ENCODE measurements around the gene RSAD2. TPM values are rescaled to one million over a fixed set of nuclear protein-coding genes. Genes with fewer than 3 reads are reported as not detected.

The RSAD2 gene
- polyA plus RNA-seq, 2 of the 4 experiments (the other 2 are of a cell fraction): 0.03 to 0.06 TPM

GRCh38 chr2:6934345-6934744 is 56.8 kb downstream of the RSAD2 start:
- Histone ChIP-seq H3K4me2 (no peak overlapping the region), H3K4me3 (no peak overlapping the region), H3K27ac (no peak overlapping the region), H3K4me1 (no peaks in the 10 kb centered on the region), H3K9me3 (no peaks in the 10 kb centered on the region)
- ChIA-PET POLR2A (no interaction called here), CTCF (no interaction called here)
- 39% methylated on average over 1 of the region's 1 CpG for WGBS (ENCODE audit: missing lambda C conversion rate)
- ATAC-seq: no peak
- no peak for TF ChIP-seq RNF2 (IDR thresholded peaks at IDR 0.05; ENCODE audit: borderline replicate concordance, low read depth)
- no peak for TF ChIP-seq CTCF (IDR thresholded peaks at IDR 0.05)
- TF ChIP-seq BCL3 (IDR thresholded peaks at IDR 0.05): no peak
- no peak for TF ChIP-seq FOXS1 (CRISPR knock-in tag; IDR thresholded peaks at IDR 0.05)
- no peak for TF ChIP-seq FOSL2 (IDR thresholded peaks at IDR 0.05)
- TF ChIP-seq FOSL2 (CRISPR knock-in tag; IDR thresholded peaks at IDR 0.05): no peak
- no peak for TF ChIP-seq CHD4 (IDR thresholded peaks at IDR 0.05; ENCODE audit: borderline replicate concordance)
- TF ChIP-seq MAX (IDR thresholded peaks at IDR 0.05): no peak
- no peak for TF ChIP-seq POLR2A (IDR thresholded peaks at IDR 0.05; ENCODE audit: low read length)
- TF ChIP-seq RFX5 (IDR thresholded peaks at IDR 0.05): no peak
- TF ChIP-seq ESRRA (IDR thresholded peaks at IDR 0.05; ENCODE audit: borderline replicate concordance, low read length): no peak
- no peak for TF ChIP-seq HMGXB4 (CRISPR knock-in tag; IDR thresholded peaks at IDR 0.05; ENCODE audit: borderline replicate concordance)
- TF ChIP-seq ZFP36 (IDR thresholded peaks at IDR 0.05; ENCODE audit: borderline replicate concordance, partially characterized antibody): no peak
- no peak for TF ChIP-seq MAFK (IDR thresholded peaks at IDR 0.05; ENCODE audit: partially characterized antibody)
- TF ChIP-seq HOXB13 (CRISPR knock-in tag; IDR thresholded peaks at IDR 0.05; ENCODE audit: low read depth): no peak
- no peak for TF ChIP-seq RARB (CRISPR knock-in tag; IDR thresholded peaks at IDR 0.05)
- TF ChIP-seq MYC (IDR thresholded peaks at IDR 0.05; ENCODE audit: borderline replicate concordance, low read length): no peak
- no peak for TF ChIP-seq E2F6 (IDR thresholded peaks at IDR 0.05; ENCODE audit: borderline replicate concordance, low read depth)
- no peak for FAIRE-seq
- DNase-seq (ENCODE audit: low read depth in 1 of 2, low spot score in 1 of 2): no peak

GRCh38 chr2:6934758-6935651 is 57.4 kb downstream of the RSAD2 start:
- Histone ChIP-seq H3K27ac (no peak overlapping the region), H3K9me3 (no peaks in the 10 kb centered on the region), H3K4me2 (no peak overlapping the region), H3K4me3 (no peak overlapping the region), H3K4me1 (no peaks in the 10 kb centered on the region)
- ATAC-seq (no peak), DNase-seq (ENCODE audit: low read depth in 1 of 2, low spot score in 1 of 2) (no peak), FAIRE-seq (no peak)
- ChIA-PET POLR2A (no interaction called here), CTCF (interaction anchor here (1.1 kb wide), 1 partner anchor 18 kb away, joined by 3 read pairs; no protein-coding TSS in a partner anchor)
- WGBS (ENCODE audit: missing lambda C conversion rate): 82% methylated on average over 11 of the region's 11 CpGs
- TF ChIP-seq HEYL (CRISPR knock-in tag; IDR thresholded peaks at IDR 0.05) (no peak), CHD2 (IDR thresholded peaks at IDR 0.05; ENCODE audit: low read length, partially characterized antibody) (no peak), SREBF2 (IDR thresholded peaks at IDR 0.05) (no peak), EP300 (IDR thresholded peaks at IDR 0.05) (no peak), CBX8 (IDR thresholded peaks at IDR 0.05) (no peak), JUNB (IDR thresholded peaks at IDR 0.05) (no peak), CTCF (IDR thresholded peaks at IDR 0.05) (no peak), TP53 (CRISPR knock-in tag; IDR thresholded peaks at IDR 0.05) (no peak), HOXB5 (CRISPR knock-in tag; IDR thresholded peaks at IDR 0.05) (no peak), KDM1A (IDR thresholded peaks at IDR 0.05; ENCODE audit: low read depth) (no peak), MYC (IDR thresholded peaks at IDR 0.05; ENCODE audit: borderline replicate concordance, low read length) (no peak), ZNF302 (CRISPR knock-in tag; IDR thresholded peaks at IDR 0.05) (no peak), FOXS1 (CRISPR knock-in tag; IDR thresholded peaks at IDR 0.05) (no peak)
